Naive thymus-derived CD8-positive, alpha-beta T cell (primary cell): ENCODE measurements around the gene HMCN1. TPM values are rescaled to one million over a fixed set of nuclear protein-coding genes. Genes with fewer than 3 reads are reported as not detected.

Experiments used
- ATAC-seq, 2 donors: fragments of 150-1000 bp; cut with Tn5 transposase in 1 of 2; sonication (Bioruptor Pico), chemical (Tn5 transposase) in 1 of 2; 1 replicate in 1 of 2; 2 replicates in 1 of 2; pipeline ENCODE4 v1.10.0; 2021; ENCODE audit warnings: mild to moderate bottlenecking in 2 of 2, moderate library complexity in 2 of 2
- POLR2A ChIA-PET: fragments of 350-600 bp; sonication (Branson Sonifier 250); formaldehyde crosslinking; loops from one replicate; lab custom pipeline; 2021; ENCODE audit warnings: antibody characterized with exemption; lab: Charles Lee
- DNase-seq, 10 donors: peaks; one replicate each; pipeline versions ENCODE4 v3.0.0 to v3.0.0-alpha.2; 2020 to 2022
- H3K27ac Mint-ChIP-seq, 10 donors: one replicate each; pipeline ENCODE4 v1.8.0; 2020 to 2022; ENCODE audit warnings: mild to moderate bottlenecking in 10 of 10, mixed read lengths in 10 of 10, moderate library complexity in 4 of 10, inconsistent platforms in 1 of 10
- H3K27me3 Mint-ChIP-seq, 5 donors: one replicate each; pipeline ENCODE4 v1.8.0; 2021 to 2022; ENCODE audit warnings: mixed read lengths in 5 of 5
- H3K36me3 Mint-ChIP-seq, 3 donors: one replicate each; pipeline ENCODE4 v1.8.0; 2020 to 2022; ENCODE audit warnings: mixed read lengths in 3 of 3, mild to moderate bottlenecking in 2 of 3, inconsistent platforms in 1 of 3
- H3K4me1 Mint-ChIP-seq, 4 donors: one replicate each; pipeline ENCODE4 v1.8.0; 2021 to 2022; ENCODE audit warnings: mixed read lengths in 4 of 4
- H3K4me3 Mint-ChIP-seq, 10 donors: one replicate each; pipeline ENCODE4 v1.8.0; 2020 to 2022; ENCODE audit warnings: mild to moderate bottlenecking in 10 of 10, mixed read lengths in 10 of 10, moderate library complexity in 6 of 10, inconsistent platforms in 1 of 10
- H3K9me3 Mint-ChIP-seq, 9 donors: one replicate each; pipeline ENCODE4 v1.8.0; 2020 to 2022; ENCODE audit warnings: mixed read lengths in 9 of 9, mild to moderate bottlenecking in 3 of 9, inconsistent platforms in 1 of 9, moderate library complexity in 1 of 9
- polyA plus RNA-seq, 3 donors: library from polyadenylated mRNA; unstranded; fragments of 300-500 nt; fragmentation: Illumina TruSeq; gene quantifications; one replicate each; pipeline ENCODE4 v1.2.3, GENCODE V29; 2021
- total RNA-seq, 8 experiments: library from RNA in 2 of 8; stranded (reverse) in 2 of 8; gene quantifications; one replicate each; pipeline ENCODE4 v1.2.3 and lab custom pipeline; 2021 to 2026

The HMCN1 gene
- total and polyA plus RNA-seq, 5 experiments from 2014 or later, result 0.14 to 0.26 TPM; not detected in 3

- Mint-ChIP-seq H3K9me3 (peaks cover 0 to 3% (median 0%) of the 10 kb centered on the region in 9 donors), H3K4me3 (no peak overlapping the region), H3K36me3 (no peaks in the 10 kb centered on the region), H3K27me3 (peaks cover 0 to 3% (median 0%) of the 10 kb centered on the region in 5 donors), H3K4me1 (no peaks in the 10 kb centered on the region), H3K27ac (no peak overlapping the region)
- ATAC-seq, result no peak
- no peak for DNase-seq
- POLR2A ChIA-PET, result no interaction called here
Observed at GRCh38 chr1:185911978-185912377, 177.8 kb downstream of the HMCN1 start.

- H3K36me3 Mint-ChIP-seq, result no peaks in the 10 kb centered on the region
- POLR2A ChIA-PET, result no interaction called here
- H3K27me3 Mint-ChIP-seq, result peaks cover 0 to 2% (median 0%) of the 10 kb centered on the region in 5 donors
- H3K4me3 Mint-ChIP-seq, result no peak overlapping the region
- peaks cover 0 to 3% (median 0%) of the 10 kb centered on the region in 9 donors for H3K9me3 Mint-ChIP-seq
- no peaks in the 10 kb centered on the region for H3K4me1 Mint-ChIP-seq
- DNase-seq (no peak), ATAC-seq (no peak)
- no peak overlapping the region for H3K27ac Mint-ChIP-seq
Observed at GRCh38 chr1:185912504-185912903, 178.3 kb downstream of the HMCN1 start.

- Mint-ChIP-seq H3K4me3 (no peak overlapping the region), H3K4me1 (no peaks in the 10 kb centered on the region), H3K27me3 (peaks cover 0 to 2% (median 0%) of the 10 kb centered on the region in 5 donors), H3K9me3 (peaks cover 0 to 3% (median 0%) of the 10 kb centered on the region in 9 donors), H3K27ac (no peak overlapping the region), H3K36me3 (no peaks in the 10 kb centered on the region)
- DNase-seq, result no peak
- POLR2A ChIA-PET, result no interaction called here
- ATAC-seq, result no peak
Observed at GRCh38 chr1:185914089-185914488, 179.9 kb downstream of the HMCN1 start.

DNA sequence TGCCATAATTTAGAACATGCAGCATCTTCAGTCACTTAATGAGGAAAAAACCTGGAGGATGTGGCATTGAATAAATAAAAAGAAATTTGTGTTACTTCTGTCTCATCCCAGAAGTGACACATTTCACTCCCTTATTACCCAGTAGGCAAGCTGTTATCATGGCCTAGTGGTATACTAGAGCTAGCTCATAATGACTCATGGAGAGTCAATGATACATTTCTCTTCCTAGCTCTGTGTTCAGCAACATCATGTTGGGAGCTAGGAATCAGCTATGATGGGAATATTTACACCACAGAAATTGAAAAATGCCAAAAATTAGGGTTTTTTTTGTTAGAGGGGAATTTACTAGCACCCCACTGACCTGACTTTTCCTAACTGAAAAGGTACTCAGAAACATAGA, 182.7 kb downstream of the HMCN1 start:
- Mint-ChIP-seq H3K9me3 (peaks cover 0 to 3% (median 0%) of the 10 kb centered on the region in 9 donors), H3K36me3 (no peaks in the 10 kb centered on the region), H3K4me3 (no peak overlapping the region), H3K4me1 (no peaks in the 10 kb centered on the region), H3K27ac (no peak overlapping the region), H3K27me3 (peaks cover 0 to 2% (median 0%) of the 10 kb centered on the region in 5 donors)
- no peak for DNase-seq
- no peak for ATAC-seq
- POLR2A ChIA-PET, result no interaction called here

- POLR2A ChIA-PET, result no interaction called here
- ATAC-seq (no peak), DNase-seq (no peak)
- Mint-ChIP-seq H3K4me1 (no peaks in the 10 kb centered on the region), H3K27ac (no peak overlapping the region), H3K4me3 (no peak overlapping the region), H3K9me3 (no peaks in the 10 kb centered on the region), H3K36me3 (no peaks in the 10 kb centered on the region), H3K27me3 (peaks cover 0 to 4% (median 0%) of the 10 kb centered on the region in 5 donors)
Observed at GRCh38 chr1:185917646-185918045, 183.5 kb downstream of the HMCN1 start.

GRCh38 chr1:185920602-185921001, 186.4 kb downstream of the HMCN1 start:
- POLR2A ChIA-PET, result no interaction called here
- Mint-ChIP-seq H3K36me3 (no peaks in the 10 kb centered on the region), H3K27ac (no peak overlapping the region), H3K27me3 (peaks cover 2 to 9% (median 4%) of the 10 kb centered on the region in 5 donors), H3K4me3 (no peak overlapping the region), H3K9me3 (no peaks in the 10 kb centered on the region), H3K4me1 (no peaks in the 10 kb centered on the region)
- ATAC-seq (no peak), DNase-seq (no peak)

DNA sequence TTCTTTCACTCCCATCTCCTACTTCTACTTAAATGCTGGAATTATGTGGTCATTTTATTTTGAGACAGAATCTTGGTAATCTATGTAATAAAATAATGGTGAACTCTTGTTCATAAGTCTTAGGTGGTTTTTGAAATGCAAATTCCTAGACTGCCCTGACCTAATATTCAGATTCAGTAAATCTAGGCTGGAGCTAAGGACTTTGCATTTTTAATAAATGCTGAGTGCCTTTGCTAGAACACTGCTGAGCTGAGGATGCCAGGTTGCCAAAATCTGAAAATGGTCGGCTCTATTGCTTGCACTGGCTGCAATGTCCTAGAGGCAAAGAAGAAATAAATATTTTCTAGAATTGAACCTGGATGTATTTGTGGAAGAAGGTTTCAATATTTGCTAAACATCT, 187.4 kb downstream of the HMCN1 start:
- no peaks in the 10 kb centered on the region for H3K4me1 Mint-ChIP-seq
- DNase-seq, result no peak
- no peak for ATAC-seq
- H3K27ac Mint-ChIP-seq, result no peak overlapping the region
- no peak overlapping the region for H3K4me3 Mint-ChIP-seq
- POLR2A ChIA-PET, result no interaction called here
- no peaks in the 10 kb centered on the region for H3K36me3 Mint-ChIP-seq
- H3K27me3 Mint-ChIP-seq, result peaks cover 0 to 11% (median 5%) of the 10 kb centered on the region in 5 donors
- H3K9me3 Mint-ChIP-seq, result no peaks in the 10 kb centered on the region

- no peak overlapping the region for H3K4me3 Mint-ChIP-seq
- no peak for DNase-seq
- H3K36me3 Mint-ChIP-seq, result no peaks in the 10 kb centered on the region
- H3K9me3 Mint-ChIP-seq, result no peaks in the 10 kb centered on the region
- POLR2A ChIA-PET, result no interaction called here
- peaks cover 2 to 11% (median 7%) of the 10 kb centered on the region in 5 donors for H3K27me3 Mint-ChIP-seq
- no peaks in the 10 kb centered on the region for H3K4me1 Mint-ChIP-seq
- no peak for ATAC-seq
- no peak overlapping the region for H3K27ac Mint-ChIP-seq
Observed at GRCh38 chr1:185926588-185926987, 192.4 kb downstream of the HMCN1 start.

GRCh38 chr1:185929776-185930175, 195.6 kb downstream of the HMCN1 start:
- no peak for ATAC-seq
- no peak for DNase-seq
- Mint-ChIP-seq H3K27ac (no peak overlapping the region), H3K27me3 (peaks cover 2 to 11% (median 8%) of the 10 kb centered on the region in 5 donors), H3K36me3 (no peaks in the 10 kb centered on the region), H3K9me3 (no peaks in the 10 kb centered on the region), H3K4me3 (no peak overlapping the region), H3K4me1 (no peaks in the 10 kb centered on the region)
- POLR2A ChIA-PET, result no interaction called here

DNA sequence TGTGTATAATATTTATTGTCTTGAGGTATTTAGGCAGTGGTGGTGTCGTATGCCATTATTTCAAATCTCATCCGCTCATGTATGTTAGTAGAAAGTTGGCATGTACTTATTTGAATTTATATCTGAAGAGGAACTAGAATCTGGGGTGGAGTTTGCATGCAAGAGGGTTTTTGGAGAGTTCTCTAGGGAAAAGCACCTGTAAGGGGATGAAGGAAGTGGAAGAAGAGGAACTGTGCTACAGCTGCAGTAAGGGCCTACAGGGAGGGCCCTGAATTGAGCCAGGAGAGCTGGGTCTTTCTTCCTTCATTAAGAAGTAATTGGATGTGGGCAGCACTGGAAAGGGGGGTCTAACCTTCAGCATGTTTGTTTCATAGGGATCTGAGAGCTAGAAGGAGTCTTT, 197.2 kb downstream of the HMCN1 start:
- Mint-ChIP-seq H3K9me3 (peaks cover 0 to 1% (median 0%) of the 10 kb centered on the region in 9 donors), H3K4me1 (no peaks in the 10 kb centered on the region), H3K36me3 (no peaks in the 10 kb centered on the region), H3K27ac (no peak overlapping the region), H3K27me3 (peaks cover 0 to 11% (median 5%) of the 10 kb centered on the region in 5 donors), H3K4me3 (no peak overlapping the region)
- POLR2A ChIA-PET, result no interaction called here
- ATAC-seq (no peak), DNase-seq (no peak)

GRCh38 chr1:185933580-185933979, 199.4 kb downstream of the HMCN1 start:
- peaks cover 0 to 15% (median 4%) of the 10 kb centered on the region in 9 donors for H3K9me3 Mint-ChIP-seq
- no peak overlapping the region for H3K4me3 Mint-ChIP-seq
- H3K27me3 Mint-ChIP-seq, result peaks cover 0 to 11% (median 6%) of the 10 kb centered on the region in 5 donors

DNA sequence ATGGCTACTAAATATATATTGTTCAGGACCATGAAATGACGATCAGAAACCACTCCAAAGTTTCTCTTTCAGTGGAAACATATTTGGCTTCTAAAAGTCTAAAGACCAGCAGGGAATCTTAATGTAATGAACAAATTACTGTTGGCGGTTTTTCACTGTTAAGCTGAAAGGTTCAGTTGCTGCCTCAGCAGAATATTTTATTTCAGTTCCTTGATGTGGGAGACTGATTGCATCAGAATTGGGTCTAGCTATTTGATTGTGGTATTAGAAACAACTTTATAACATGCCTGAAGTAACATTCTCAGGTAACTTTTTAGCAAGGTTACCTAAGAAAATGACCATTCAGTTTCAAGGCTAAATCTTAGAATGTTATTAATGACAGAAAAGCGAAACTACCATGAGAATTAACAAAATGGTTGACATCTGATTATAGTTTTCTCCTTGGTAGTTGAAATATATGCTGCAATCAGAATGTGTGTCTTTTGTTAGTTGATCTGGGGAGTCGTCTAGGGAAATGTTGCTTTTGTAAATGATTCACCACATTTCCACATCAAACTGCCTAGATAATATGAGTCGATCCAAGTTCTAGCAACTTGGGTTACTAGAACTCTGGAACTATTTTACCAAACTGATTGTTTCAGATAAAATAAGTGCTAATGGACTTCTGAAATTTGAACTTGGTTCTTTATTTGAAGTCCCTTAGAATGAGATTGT, 200.4 kb downstream of the HMCN1 start:
- Mint-ChIP-seq H3K27ac (no peak overlapping the region), H3K36me3 (peaks cover 0 to 5% (median 0%) of the 10 kb centered on the region in 3 donors), H3K27me3 (peaks cover 0 to 11% (median 6%) of the 10 kb centered on the region in 5 donors), H3K9me3 (peaks cover 0 to 15% (median 4%) of the 10 kb centered on the region in 9 donors), H3K4me1 (no peaks in the 10 kb centered on the region), H3K4me3 (no peak overlapping the region)
- ATAC-seq (no peak), DNase-seq (no peak)
- POLR2A ChIA-PET, result no interaction called here

More at GRCh38 chr1:185933580-185933979, 199.4 kb downstream of the HMCN1 start:
- H3K36me3 Mint-ChIP-seq, result peaks cover 0 to 5% (median 0%) of the 10 kb centered on the region in 3 donors
- ATAC-seq (no peak), DNase-seq (no peak)
- POLR2A ChIA-PET, result no interaction called here
- H3K4me1 Mint-ChIP-seq, result no peaks in the 10 kb centered on the region
- H3K27ac Mint-ChIP-seq, result no peak overlapping the region

GRCh38 chr1:185935360-185935759, 201.2 kb downstream of the HMCN1 start:
- Mint-ChIP-seq H3K9me3 (peaks cover 0 to 15% (median 4%) of the 10 kb centered on the region in 9 donors), H3K4me3 (no peak overlapping the region), H3K36me3 (peaks cover 0 to 5% (median 0%) of the 10 kb centered on the region in 3 donors), H3K4me1 (no peaks in the 10 kb centered on the region), H3K27ac (no peak overlapping the region), H3K27me3 (peaks cover 0 to 11% (median 6%) of the 10 kb centered on the region in 5 donors)
- DNase-seq, result no peak
- no peak for ATAC-seq
- POLR2A ChIA-PET, result no interaction called here
